Measurements from ENCODE around the gene ZNF124.

Gene ZNF124

GRCh38 chr1:247113733-247114271 lies 58.0 kb downstream of the ZNF124 start:
- Mint-ChIP-seq H3K27me3 (peaks cover 31% of the 10 kb centered on the region), H3K4me3 (no peak overlapping the region), H3K9me3 (no peaks in the 10 kb centered on the region), H3K36me3 (ENCODE audit: low read depth) (no peaks in the 10 kb centered on the region), H3K27ac (no peak overlapping the region), H3K4me1 (ENCODE audit: low read depth) (peaks cover 14% of the 10 kb centered on the region)
- no peak for DNase-seq

- no peak for DNase-seq
- H3K36me3 Mint-ChIP-seq (ENCODE audit: low read depth) = no peaks in the 10 kb centered on the region
- no peak overlapping the region for H3K4me3 Mint-ChIP-seq
- peaks cover 38% of the 10 kb centered on the region for H3K27me3 Mint-ChIP-seq
- H3K4me1 Mint-ChIP-seq (ENCODE audit: low read depth) = peaks cover 14% of the 10 kb centered on the region
- no peak overlapping the region for H3K27ac Mint-ChIP-seq
- H3K9me3 Mint-ChIP-seq = no peaks in the 10 kb centered on the region
Measured at GRCh38 chr1:247113094-247113497, 58.7 kb downstream of the ZNF124 start.

- peak overlapping the region; percentile 25 for H3K4me3 Mint-ChIP-seq
- peaks cover 14% of the 10 kb centered on the region for H3K4me1 Mint-ChIP-seq (ENCODE audit: low read depth)
- no peak overlapping the region for H3K27ac Mint-ChIP-seq
- peaks cover 44% of the 10 kb centered on the region for H3K27me3 Mint-ChIP-seq
- DNase-seq = no peak
- no peaks in the 10 kb centered on the region for H3K9me3 Mint-ChIP-seq
- H3K36me3 Mint-ChIP-seq (ENCODE audit: low read depth) = no peaks in the 10 kb centered on the region
Measured at GRCh38 chr1:247112479-247112781, 59.4 kb downstream of the ZNF124 start.

GRCh38 chr1:247111700-247112478 lies 59.9 kb downstream of the ZNF124 start:
- peak; percentile 42 for DNase-seq
- Mint-ChIP-seq H3K27me3 (peaks cover 50% of the 10 kb centered on the region), H3K4me3 (no peak overlapping the region), H3K36me3 (ENCODE audit: low read depth) (no peaks in the 10 kb centered on the region), H3K9me3 (no peaks in the 10 kb centered on the region), H3K4me1 (ENCODE audit: low read depth) (peaks cover 14% of the 10 kb centered on the region), H3K27ac (no peak overlapping the region)

- peak overlapping the region; percentile 69 for H3K4me3 Mint-ChIP-seq
- peak; percentile 45 for DNase-seq
- H3K27ac Mint-ChIP-seq = no peak overlapping the region
- no peaks in the 10 kb centered on the region for H3K36me3 Mint-ChIP-seq (ENCODE audit: low read depth)
- peaks cover 14% of the 10 kb centered on the region for H3K4me1 Mint-ChIP-seq (ENCODE audit: low read depth)
- no peaks in the 10 kb centered on the region for H3K9me3 Mint-ChIP-seq
- peaks cover 53% of the 10 kb centered on the region for H3K27me3 Mint-ChIP-seq
Measured at GRCh38 chr1:247111259-247111699, 60.5 kb downstream of the ZNF124 start.

GRCh38 chr1:247110627-247111258 lies 61.1 kb downstream of the ZNF124 start:
- H3K27ac Mint-ChIP-seq = peak overlapping the region; percentile 7
- H3K4me1 Mint-ChIP-seq (ENCODE audit: low read depth) = peaks cover 14% of the 10 kb centered on the region
- H3K4me3 Mint-ChIP-seq = peak overlapping the region; percentile 69
- H3K27me3 Mint-ChIP-seq = peaks cover 57% of the 10 kb centered on the region
- H3K9me3 Mint-ChIP-seq = no peaks in the 10 kb centered on the region
- H3K36me3 Mint-ChIP-seq (ENCODE audit: low read depth) = no peaks in the 10 kb centered on the region
- peak; percentile 57 for DNase-seq

- DNase-seq = no peak
- Mint-ChIP-seq H3K36me3 (ENCODE audit: low read depth) (peaks cover 16% of the 10 kb centered on the region), H3K27me3 (peaks cover 52% of the 10 kb centered on the region), H3K27ac (no peak overlapping the region), H3K9me3 (peaks cover 14% of the 10 kb centered on the region), H3K4me1 (ENCODE audit: low read depth) (peaks cover 27% of the 10 kb centered on the region), H3K4me3 (no peak overlapping the region)
Measured at GRCh38 chr1:247107694-247108093, 64.1 kb downstream of the ZNF124 start.

GRCh38 chr1:247105966-247106365 lies 65.9 kb downstream of the ZNF124 start:
- H3K36me3 Mint-ChIP-seq (ENCODE audit: low read depth) = peaks cover 32% of the 10 kb centered on the region
- H3K9me3 Mint-ChIP-seq = peaks cover 26% of the 10 kb centered on the region
- no peak overlapping the region for H3K27ac Mint-ChIP-seq
- DNase-seq = no peak
- H3K4me3 Mint-ChIP-seq = no peak overlapping the region
- H3K4me1 Mint-ChIP-seq (ENCODE audit: low read depth) = peaks cover 28% of the 10 kb centered on the region
- peaks cover 46% of the 10 kb centered on the region for H3K27me3 Mint-ChIP-seq

All from activated T-cell treated with anti-CD3 and anti-CD28 coated beads, Interleukin-2, amount 50 U/mL, for 24 hours (primary cell).